GM21381 (cell line): ENCODE results near the gene ERCC1.
"Not testable (repeated sequence)": the region's sequence is repeated elsewhere in the genome, so short reads cannot be mapped to it uniquely, and the experiment has no call there.

Experiments used
- ATAC-seq: cut with Tn5 transposase; IDR thresholded peaks from one replicate; pipeline ENCODE4 v1.9.1; 2021; ENCODE audit warnings: mild to moderate bottlenecking, moderate library complexity; ENCODE audit not compliant: unreplicated experiment

The ERCC1 gene

DNA sequence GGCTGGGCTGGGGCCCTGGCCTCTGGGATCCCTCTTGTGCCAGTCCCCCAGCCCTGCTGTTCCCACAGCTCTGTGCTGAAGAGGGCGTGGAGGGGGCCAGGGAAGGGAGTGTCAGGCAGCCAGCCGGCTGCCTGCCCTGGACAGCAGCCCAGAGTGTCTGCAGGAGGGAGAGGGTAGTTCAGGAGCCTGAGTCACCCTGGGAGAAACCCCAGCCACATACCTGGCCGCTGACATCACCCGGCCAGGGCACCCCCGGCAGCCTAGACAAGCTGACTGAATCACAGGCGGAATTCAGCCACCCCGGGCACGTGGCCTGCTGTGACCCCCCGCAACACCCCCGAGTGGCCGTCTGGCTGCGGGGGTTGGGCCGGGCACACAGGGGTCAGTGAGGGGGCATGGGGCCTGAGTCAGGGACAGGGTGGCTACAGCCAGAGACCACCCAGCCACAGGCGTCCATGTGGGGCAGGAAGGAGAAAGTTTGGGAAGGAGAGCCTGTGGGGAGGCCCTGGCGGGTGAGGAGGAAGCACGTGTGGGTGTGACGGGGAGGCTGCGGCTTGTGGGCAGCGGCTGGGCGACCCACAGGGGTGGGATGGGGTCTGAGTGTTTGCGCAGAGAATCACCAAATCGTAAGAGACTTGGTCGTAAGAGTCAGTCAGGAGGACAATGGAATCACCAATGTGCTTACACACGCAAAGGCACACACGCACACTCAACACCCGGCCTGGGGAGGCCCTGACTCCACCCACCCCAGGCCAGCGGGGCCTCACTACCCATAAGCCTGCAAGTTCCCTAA lies 32.2 kb upstream of the ERCC1 start:
- ATAC-seq, result no peak

DNA sequence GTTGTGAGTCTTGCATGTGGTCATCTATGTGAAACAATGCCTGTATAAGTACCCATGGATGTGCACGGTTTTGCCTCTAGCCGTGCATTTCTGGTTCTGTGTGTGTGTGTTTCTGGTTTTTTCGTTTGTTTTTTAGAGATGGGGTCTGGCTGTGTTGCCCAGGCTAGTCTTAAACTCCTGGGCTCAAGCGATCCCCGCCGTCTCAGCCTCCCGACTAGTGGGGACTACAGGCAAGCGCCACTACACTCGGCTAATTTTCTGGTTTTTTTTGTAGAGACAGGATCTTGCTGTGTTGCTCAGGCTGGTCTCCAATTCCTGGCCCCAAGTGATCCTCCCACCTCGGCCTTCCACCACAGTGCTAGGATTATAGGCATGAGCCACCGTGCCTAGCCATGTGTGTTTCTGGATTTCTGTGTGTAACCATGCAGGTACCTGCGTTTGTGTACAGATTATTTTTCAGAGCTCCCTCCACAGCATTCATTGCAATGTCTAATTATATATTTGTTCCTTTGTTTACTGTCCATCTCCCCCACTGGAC lies 28.2 kb upstream of the ERCC1 start:
- no peak for ATAC-seq

GRCh38 chr19:45451131-45451849 lies 27.6 kb upstream of the ERCC1 start:
- ATAC-seq, result peak; percentile 13

- peak; percentile 10 for ATAC-seq
Measured at GRCh38 chr19:45450012-45450333, 26.3 kb upstream of the ERCC1 start.

- no peak for ATAC-seq
Measured at GRCh38 chr19:45448887-45449299, 25.2 kb upstream of the ERCC1 start.

DNA sequence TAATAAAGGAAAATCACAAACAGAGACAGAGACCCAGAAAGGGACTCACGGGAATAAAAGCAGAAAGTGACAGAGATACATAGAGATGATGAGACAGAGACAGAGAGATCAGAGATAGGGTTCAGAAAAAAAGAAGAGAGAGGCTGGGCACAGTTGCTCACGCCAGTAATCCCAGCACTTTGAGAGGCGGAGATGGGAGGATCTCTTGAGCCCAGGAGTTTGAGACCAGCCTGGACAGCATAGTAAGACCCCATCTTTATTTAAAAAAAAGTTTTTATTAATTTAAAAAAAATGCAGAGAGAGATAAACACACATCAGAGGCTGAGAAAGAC lies 24.7 kb upstream of the ERCC1 start:
- no peak for ATAC-seq

DNA sequence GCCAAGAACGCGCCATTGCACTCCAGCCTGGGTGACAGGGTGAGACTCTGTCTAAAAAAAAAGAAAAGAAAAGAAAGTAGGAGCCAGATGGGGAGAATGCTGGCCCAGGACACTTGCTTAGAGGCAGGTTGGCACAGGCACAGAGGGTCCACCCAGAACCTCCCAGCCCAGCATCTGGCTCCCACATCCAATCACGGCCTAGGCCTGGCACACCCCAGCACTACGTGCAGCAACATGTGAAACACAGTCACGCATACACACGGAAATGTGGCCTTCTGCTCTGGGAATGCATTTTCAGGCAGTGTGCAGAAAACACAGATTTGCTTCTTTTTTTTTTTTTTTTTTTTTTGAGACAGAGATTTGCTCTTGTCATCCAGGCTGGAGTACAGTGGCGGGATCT lies 23.2 kb upstream of the ERCC1 start:
- ATAC-seq, result no peak

DNA sequence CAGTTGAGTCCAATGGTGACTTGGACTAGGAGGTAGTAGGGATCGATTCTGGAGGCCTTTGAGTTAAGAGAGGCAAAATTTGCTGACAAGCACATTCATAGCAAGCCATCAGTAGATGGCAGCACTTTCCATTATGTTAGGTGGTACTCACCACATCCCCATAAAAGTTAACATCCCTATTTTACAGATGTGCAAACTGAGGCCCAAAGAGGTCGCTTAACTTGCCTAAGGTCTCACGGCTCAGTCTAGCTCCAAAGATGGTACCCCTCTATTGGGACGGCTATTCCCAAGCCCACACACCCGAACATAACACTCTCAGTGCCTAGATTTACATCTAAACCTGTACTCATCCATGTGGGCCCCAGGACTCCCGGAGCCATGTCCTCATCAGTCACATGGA lies 22.6 kb upstream of the ERCC1 start:
- no peak for ATAC-seq

- ATAC-seq, result no peak
Measured at GRCh38 chr19:45445139-45445538, 21.4 kb upstream of the ERCC1 start.

GRCh38 chr19:45444318-45445041 lies 20.8 kb upstream of the ERCC1 start:
- ATAC-seq, result peak; percentile 57

DNA sequence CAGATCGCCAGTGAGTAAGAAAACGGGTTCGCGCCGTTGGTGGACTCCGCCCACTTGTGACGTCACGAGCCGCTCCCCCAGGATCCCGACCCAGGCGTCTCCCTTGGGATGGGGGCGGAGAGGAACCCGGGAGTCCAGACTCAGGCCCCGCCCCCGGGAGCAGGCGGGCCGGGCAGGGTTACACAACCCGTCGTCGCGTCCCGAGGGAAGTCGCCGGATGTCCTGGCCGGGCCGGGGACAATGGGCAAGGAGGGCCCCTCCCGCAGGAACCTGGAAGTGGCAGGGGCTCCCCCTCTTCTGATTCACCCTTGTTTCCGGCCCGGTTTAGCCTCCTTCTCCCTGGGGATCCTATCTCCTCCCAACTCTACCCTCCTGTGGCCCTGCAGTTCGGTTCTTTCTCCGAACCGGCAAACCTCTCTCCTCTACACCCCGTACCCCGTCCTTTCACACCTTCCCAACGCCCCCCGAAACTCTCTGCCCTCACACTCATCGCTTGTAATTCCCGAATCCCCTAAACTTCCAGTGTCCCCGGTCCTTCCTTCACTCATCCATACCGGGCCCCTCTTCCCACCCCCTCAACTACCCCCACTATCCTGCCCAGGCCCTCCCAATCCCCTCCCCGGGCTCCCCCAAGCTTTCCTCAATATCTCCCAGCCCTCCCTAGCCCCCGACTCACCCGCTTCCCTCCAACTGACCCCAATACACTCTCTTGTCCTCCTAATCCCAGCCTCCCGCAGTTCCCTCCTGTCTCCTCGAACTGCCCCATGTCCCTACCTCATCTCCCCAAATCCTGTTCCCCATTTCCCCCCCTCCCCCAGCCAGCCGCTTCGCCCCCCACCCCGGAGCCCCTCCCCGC lies 20.0 kb upstream of the ERCC1 start:
- ATAC-seq, result no peak

DNA sequence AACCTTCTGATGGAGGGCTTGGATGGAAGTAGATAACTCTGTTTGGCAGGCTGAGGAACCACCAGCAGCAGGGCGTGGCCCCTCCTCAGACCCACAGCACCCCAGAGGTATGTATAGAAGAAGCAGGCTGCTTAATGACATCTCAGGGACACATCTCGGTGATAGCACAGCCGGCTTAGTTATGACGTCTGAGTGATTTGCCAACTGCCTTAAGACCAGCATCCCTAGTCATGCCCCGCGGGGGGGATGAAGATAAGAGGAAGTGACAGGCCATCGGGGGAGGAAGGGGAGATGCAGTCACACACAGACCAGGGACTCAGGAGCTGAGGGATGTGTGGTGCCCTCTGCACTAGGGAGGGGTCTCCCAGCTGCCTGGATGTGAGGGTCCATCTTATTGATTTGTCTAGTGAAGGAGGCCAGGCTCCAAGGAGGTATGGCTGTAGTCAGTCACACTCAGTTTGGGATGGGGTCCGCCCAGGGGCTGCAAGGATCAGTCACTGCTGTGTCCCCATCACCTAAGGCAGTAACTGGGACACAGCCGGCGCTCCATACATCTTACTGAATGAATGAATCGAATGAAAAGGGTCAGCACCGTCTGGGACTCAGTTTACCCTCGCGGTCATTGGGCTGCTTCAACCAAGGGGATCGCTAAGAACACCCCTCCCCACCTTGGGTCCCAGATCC lies 19.2 kb upstream of the ERCC1 start:
- ATAC-seq, result no peak

DNA sequence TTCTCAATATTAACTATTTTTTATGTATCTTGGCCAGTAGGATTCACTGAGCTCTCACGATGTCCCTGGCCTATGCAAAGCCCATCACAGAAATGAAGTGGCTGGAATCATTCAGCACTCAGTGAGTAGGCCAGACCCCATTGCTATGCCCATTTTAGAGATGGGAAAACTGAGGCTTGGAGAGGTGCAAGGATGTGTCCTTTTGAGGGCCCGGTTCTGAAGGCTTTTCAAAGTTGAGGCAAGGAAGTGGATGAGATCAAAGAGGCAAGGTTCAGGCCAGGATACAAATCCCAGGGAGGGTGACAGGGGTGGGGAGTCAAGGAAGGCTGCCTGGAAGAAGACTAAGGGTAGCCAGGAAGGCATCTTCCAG lies 18.7 kb upstream of the ERCC1 start:
- ATAC-seq, result no peak

DNA sequence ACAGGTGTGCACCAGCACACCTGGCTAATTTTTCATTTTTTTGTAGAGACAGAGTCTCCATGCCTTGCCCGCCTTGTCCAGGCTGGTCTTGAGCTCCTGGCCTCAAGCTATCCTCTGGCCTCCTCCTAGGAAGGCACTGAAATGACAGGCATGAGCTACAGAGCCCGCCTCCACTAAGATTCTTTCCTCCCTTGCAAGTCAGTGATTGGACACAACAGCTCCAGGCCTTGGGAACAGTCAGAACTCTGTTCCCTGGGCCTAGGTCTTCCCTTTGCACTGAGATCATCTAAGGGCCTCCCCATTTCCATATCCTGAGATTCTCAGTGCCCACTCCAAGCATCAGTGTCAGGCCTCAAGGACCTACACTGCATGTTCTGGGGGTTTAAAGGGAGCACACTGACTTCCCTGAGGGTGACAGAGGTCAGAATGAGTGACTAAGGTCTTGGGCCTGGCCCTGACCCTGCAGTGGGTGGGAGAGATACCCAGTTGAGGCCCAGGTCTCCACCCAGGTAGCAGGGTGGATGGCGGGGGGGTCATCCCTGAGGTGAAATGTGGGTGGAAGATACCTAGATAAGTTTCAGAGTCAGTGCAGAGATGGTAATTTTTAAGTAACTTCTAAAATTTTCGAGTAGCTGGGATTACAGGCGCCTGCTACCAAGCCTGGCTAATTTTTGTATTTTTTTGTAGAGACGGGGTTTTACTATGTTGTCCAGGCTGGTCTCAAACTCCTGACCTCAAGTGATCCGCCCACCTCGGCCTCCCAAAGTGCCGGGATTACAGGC lies 17.3 kb upstream of the ERCC1 start:
- no peak for ATAC-seq

DNA sequence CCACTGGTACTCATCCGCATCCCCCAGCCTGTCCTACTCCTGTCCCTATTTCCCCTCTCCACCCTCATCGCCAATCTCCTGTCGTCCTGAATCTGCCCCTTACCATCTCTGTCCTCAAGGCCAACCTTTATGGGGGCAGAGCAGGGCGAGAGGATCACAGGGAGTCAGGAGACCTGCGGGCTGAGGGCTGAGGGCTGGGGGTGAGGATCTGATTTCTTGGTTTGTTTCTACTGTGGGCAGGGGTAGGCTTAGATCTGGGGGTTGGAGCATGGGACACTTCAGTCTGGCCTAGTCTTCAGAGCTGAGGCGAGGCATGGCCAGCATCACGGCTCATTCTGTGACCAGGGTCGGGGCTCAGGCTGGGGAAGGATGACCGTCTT lies 16.5 kb upstream of the ERCC1 start:
- no peak for ATAC-seq

DNA sequence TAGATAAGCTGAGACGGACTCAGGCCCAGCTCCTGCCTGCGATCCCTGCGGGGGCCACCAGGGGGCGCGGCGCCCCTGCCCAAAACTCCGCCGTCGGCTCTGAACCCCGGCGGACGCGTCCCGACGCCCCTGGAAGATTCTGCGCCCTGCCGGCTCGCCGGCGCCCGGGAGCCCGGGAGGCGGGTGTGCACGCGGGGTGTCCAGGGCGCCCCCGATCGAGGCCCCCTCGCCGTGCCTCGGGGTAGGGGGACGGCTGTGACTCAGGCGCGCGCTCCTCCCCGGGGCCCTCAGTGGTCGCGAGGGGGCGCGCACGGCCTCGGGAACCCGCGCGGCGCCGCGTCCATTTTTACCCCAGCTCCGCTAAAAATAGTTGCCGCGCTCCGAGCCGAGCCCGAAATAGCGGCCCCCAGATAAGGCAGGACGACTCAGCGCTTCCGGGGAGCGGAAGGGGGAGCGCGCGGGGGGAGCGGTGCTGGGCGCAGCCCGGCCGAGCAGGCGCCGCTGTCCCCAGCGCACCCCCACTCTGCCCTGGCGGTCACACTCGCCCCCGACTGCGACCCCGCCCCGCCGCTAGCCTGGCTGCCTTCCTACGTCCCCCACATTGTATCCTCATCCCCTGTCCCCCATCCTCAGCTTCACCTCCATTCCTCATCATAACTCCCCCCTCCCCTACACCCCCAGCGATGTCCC lies 16.0 kb upstream of the ERCC1 start:
- peak; percentile 43 for ATAC-seq

GRCh38 chr19:45439190-45439568 lies 15.5 kb upstream of the ERCC1 start:
- no peak for ATAC-seq

DNA sequence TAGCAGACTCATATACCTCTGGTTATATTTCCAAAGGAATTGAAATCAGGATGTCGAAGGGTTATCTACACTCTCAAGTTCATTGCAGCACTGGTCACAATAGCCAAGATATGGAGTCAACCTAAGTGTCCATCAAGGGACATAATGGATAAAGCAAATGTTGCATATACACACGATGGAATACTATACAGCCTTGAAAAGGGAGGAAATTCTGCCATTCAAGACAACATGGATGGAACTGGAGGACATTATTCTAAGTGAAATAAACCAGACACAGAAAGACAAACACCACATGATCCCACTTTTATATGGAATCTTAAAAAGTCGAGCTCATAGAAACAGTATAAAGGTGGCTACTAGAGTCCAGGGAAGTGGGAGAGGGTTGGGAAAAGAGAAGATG lies 13.6 kb upstream of the ERCC1 start:
- ATAC-seq, result no peak

DNA sequence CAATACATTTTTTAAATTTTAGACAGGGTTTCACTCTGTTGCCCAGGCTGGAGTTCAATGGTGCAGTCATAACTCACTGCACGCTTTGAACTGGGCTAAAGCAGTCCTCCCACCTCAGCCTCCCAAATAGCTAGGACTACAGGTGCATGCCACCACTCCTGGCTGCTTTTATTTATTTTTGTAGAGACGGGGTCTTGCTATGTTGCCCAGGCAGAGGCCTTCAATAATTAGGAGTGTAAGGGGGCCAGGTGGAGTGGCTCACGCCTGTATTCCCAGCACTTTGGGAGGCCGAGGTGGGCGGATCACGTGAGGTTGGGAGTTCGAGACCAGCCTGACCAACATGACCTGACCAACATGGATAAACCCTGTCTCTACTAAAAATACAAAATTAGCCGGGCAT lies 8.8 kb upstream of the ERCC1 start:
- not testable (repeated sequence) for ATAC-seq
